GM23338 (cell line): ENCODE measurements around the gene COL1A1. TPM values are rescaled to one million over a fixed set of nuclear protein-coding genes. Genes with fewer than 3 reads are reported as not detected.

Experiments
- CREB1 ChIP-seq: fragments of 250-450 bp; sonication (Bioruptor Pico); IDR thresholded peaks from 2 replicates; pipeline ENCODE4 v1.5.0; 2020; ENCODE audit warnings: low read depth, mild to moderate bottlenecking, moderate library complexity
- EZH2 ChIP-seq: fragments of 200-600 bp; sonication (generic); IDR thresholded peaks from one replicate; pipeline ENCODE4 v1.8.0; 2017; ENCODE audit warnings: antibody characterized with exemption, mild to moderate bottlenecking, low read depth; ENCODE audit not compliant: unreplicated experiment
- EZH2phosphoT487 ChIP-seq: fragments of 200-600 bp; sonication (generic); IDR thresholded peaks from one replicate; pipeline ENCODE4 v1.8.1; 2018; ENCODE audit warnings: antibody characterized with exemption; ENCODE audit not compliant: unreplicated experiment
- JUNB ChIP-seq: IDR thresholded peaks from one replicate; pipeline ENCODE4 v1.6.1; 2016; ENCODE audit warnings: antibody characterized with exemption; ENCODE audit not compliant: unreplicated experiment
- NANOG ChIP-seq: IDR thresholded peaks from 2 replicates; pipeline ENCODE4 v1.6.1; 2016; ENCODE audit warnings: antibody characterized with exemption, borderline replicate concordance
- POLR2AphosphoS5 ChIP-seq: IDR thresholded peaks from 2 replicates; pipeline ENCODE4 v1.6.1; 2016; ENCODE audit warnings: antibody characterized with exemption, low read depth
- REST ChIP-seq: IDR thresholded peaks from one replicate; pipeline ENCODE4 v1.6.1; 2018; ENCODE audit warnings: antibody characterized with exemption; ENCODE audit not compliant: unreplicated experiment
- STAT1 ChIP-seq: IDR thresholded peaks from one replicate; pipeline ENCODE4 v1.6.1; 2016; ENCODE audit warnings: antibody characterized with exemption; ENCODE audit not compliant: unreplicated experiment
- ZNF114 ChIP-seq: fragments of 250-450 bp; sonication (Bioruptor Pico); IDR thresholded peaks from 2 replicates; pipeline ENCODE4 v1.5.0; 2020; ENCODE audit warnings: mild to moderate bottlenecking, moderate library complexity
- ZNF331 ChIP-seq: fragments of 250-450 bp; sonication (Bioruptor Pico); IDR thresholded peaks from 2 replicates; pipeline ENCODE4 v1.5.0; 2020; ENCODE audit warnings: low read depth, mild to moderate bottlenecking, moderate library complexity
- ZNF462 ChIP-seq: fragments of 250-450 bp; sonication (Bioruptor Pico); IDR thresholded peaks from 2 replicates; pipeline ENCODE4 v1.5.0; 2020; ENCODE audit warnings: mild to moderate bottlenecking, moderate library complexity
- polyA plus RNA-seq: library from polyadenylated mRNA; unstranded; fragments of >200 nt; fragmentation: Nextera tagmentation; extraction: Ambion mirVana; gene quantifications from 2 replicates; pipeline ENCODE4 v1.2.1, GENCODE V29; 2016
- total RNA-seq: library from RNA; depleted of rRNA; stranded (reverse); fragments of >200 nt; shearing (Covaris generic); gene quantifications from 2 replicates; pipeline ENCODE4 v1.2.3, GENCODE V29; 2014

Gene COL1A1
- total and polyA plus RNA-seq, 2 experiments from 2014 or later, result 21.2 to 34.3 TPM

- no peak for TF ChIP-seq ZNF462
- TF ChIP-seq EZH2phosphoT487, result no peak
- no peak for TF ChIP-seq ZNF114 (CRISPR knock-in tag)
- no peak for TF ChIP-seq CREB1 (CRISPR knock-in tag)
- TF ChIP-seq NANOG, result no peak
- TF ChIP-seq JUNB, result no peak
- TF ChIP-seq POLR2AphosphoS5, result no peak
- no peak for TF ChIP-seq REST
- TF ChIP-seq ZNF331 (CRISPR knock-in tag), result no peak
- TF ChIP-seq EZH2, result no peak
- TF ChIP-seq STAT1, result no peak
Measured at GRCh38 chr17:50146927-50147665, 54.3 kb downstream of the COL1A1 start (continued).
